OCI-LY1 (cell line): ENCODE measurements around the gene FMN2.

Source experiments
- H2AFZ ChIP-seq: fragments of 200-600 bp; sonication (generic), shearing (Covaris generic); 2 replicates; pipeline ENCODE4 v1.6.0; 2014; ENCODE audit warnings: antibody characterized with exemption, mild to moderate bottlenecking, low read length
- H3F3A ChIP-seq: fragments of 200-600 bp; sonication (generic), shearing (Covaris generic); 2 replicates; pipeline ENCODE4 v1.6.0; 2014; ENCODE audit warnings: mild to moderate bottlenecking, antibody characterized with exemption, low read length, moderate library complexity; ENCODE audit not compliant: insufficient read depth
- H3K27ac ChIP-seq: fragments of 200-600 bp; sonication (generic); 2 replicates; pipeline ENCODE4 v1.5.1; 2014; ENCODE audit warnings: low read length, mixed run types, mild to moderate bottlenecking, low read depth; ENCODE audit not compliant: poor library complexity, severe bottlenecking
- H3K27me3 ChIP-seq: fragments of 200-600 bp; sonication (generic); 2 replicates; pipeline ENCODE4 v1.6.0; 2014; ENCODE audit warnings: antibody characterized with exemption, mild to moderate bottlenecking, low read length, moderate library complexity; ENCODE audit not compliant: insufficient read depth
- H3K36me3 ChIP-seq: fragments of 200-600 bp; sonication (generic); 2 replicates; pipeline ENCODE4 v1.6.1; 2014; ENCODE audit warnings: mild to moderate bottlenecking, antibody characterized with exemption, low read length, moderate library complexity, mixed read lengths; ENCODE audit not compliant: insufficient read depth
- H3K4me1 ChIP-seq: fragments of 200-600 bp; sonication (generic); 2 replicates; pipeline ENCODE4 v1.5.1; 2014; ENCODE audit warnings: mild to moderate bottlenecking, low read length, moderate library complexity; ENCODE audit not compliant: insufficient read depth, severe bottlenecking
- H3K4me2 ChIP-seq: fragments of 200-600 bp; sonication (generic), shearing (Covaris generic); 2 replicates; pipeline ENCODE4 v1.6.1; 2014; ENCODE audit warnings: low read length
- H3K4me3 ChIP-seq: fragments of 200-600 bp; sonication (generic); 2 replicates; pipeline ENCODE4 v1.5.1; 2014; ENCODE audit warnings: low read length, low read depth, mild to moderate bottlenecking, mixed read lengths; ENCODE audit not compliant: poor library complexity, severe bottlenecking
- H3K79me2 ChIP-seq: fragments of 200-600 bp; shearing (Covaris generic); 2 replicates; pipeline ENCODE4 v1.6.1; 2016; ENCODE audit warnings: mixed run types, low read length, mixed read lengths; ENCODE audit not compliant: insufficient read depth
- H3K9ac ChIP-seq: fragments of 200-600 bp; sonication (generic), shearing (Covaris generic); 2 replicates; pipeline ENCODE4 v1.6.1; 2014; ENCODE audit warnings: mild to moderate bottlenecking, low read length, mixed read lengths
- H3K9me2 ChIP-seq: fragments of 200-600 bp; sonication (generic), shearing (Covaris generic); 2 replicates; pipeline ENCODE4 v1.6.1; 2014; ENCODE audit warnings: low read depth, mild to moderate bottlenecking, low read length, mixed read lengths
- H3K9me3 ChIP-seq: fragments of 200-600 bp; shearing (Covaris generic); 2 replicates; pipeline ENCODE4 v1.6.1; 2014; ENCODE audit warnings: low read length, mixed read lengths
- H4K20me1 ChIP-seq: fragments of 200-600 bp; sonication (generic), shearing (Covaris generic); 2 replicates; pipeline ENCODE4 v1.6.0; 2016; ENCODE audit warnings: mild to moderate bottlenecking, low read length; ENCODE audit not compliant: insufficient read depth
- EZH2 ChIP-seq: fragments of 200-600 bp; sonication (generic), shearing (Covaris generic); IDR thresholded peaks from 2 replicates; pipeline ENCODE4 v1.8.0; 2017; ENCODE audit warnings: borderline replicate concordance, mixed run types, mild to moderate bottlenecking, antibody characterized with exemption, low read length, moderate library complexity, mixed read lengths
- TF ChIP-seq, protein P1 (sequence below): fragments of 200-600 bp; sonication (generic), shearing (Covaris generic); IDR thresholded peaks from 2 replicates; pipeline ENCODE4 v1.5.1; 2017; ENCODE audit warnings: mild to moderate bottlenecking, antibody characterized with exemption, low read length, moderate library complexity, mixed read lengths

FMN2 gene

DNA sequence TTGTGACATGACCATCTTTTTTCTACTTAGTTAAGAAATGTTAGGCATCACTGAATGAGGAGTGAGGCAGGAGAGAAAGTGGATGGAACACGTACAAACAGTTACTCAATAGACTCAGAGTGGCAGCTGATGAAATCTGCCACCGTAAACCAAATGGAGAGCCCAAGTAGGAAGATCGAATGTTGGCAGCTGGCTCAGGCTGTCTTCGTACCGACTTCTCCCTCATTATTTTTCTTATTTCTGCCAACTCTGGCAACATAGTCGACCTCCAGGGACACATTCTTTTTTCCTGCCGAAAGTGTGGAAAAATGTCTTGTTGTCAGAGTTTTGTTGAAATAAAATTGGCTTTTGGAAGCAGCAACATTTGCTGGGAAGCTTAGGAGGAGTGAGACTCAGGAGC, 377.0 kb downstream of the FMN2 start:
- H3K36me3 ChIP-seq: no peaks in the 10 kb centered on the region
- H3K9ac ChIP-seq: no peak overlapping the region
- H3K27ac ChIP-seq: no peak overlapping the region
- no peaks in the 10 kb centered on the region for H4K20me1 ChIP-seq
- H3K4me1 ChIP-seq: no peaks in the 10 kb centered on the region
- H3K79me2 ChIP-seq: no peaks in the 10 kb centered on the region
- H3K9me3 ChIP-seq: no peaks in the 10 kb centered on the region
- H3K27me3 ChIP-seq: no peaks in the 10 kb centered on the region
- no peak overlapping the region for H2AFZ ChIP-seq
- H3K9me2 ChIP-seq: no peaks in the 10 kb centered on the region
- H3K4me2 ChIP-seq: no peak overlapping the region
- H3K4me3 ChIP-seq: no peak overlapping the region
- TF ChIP-seq, protein P1, sequence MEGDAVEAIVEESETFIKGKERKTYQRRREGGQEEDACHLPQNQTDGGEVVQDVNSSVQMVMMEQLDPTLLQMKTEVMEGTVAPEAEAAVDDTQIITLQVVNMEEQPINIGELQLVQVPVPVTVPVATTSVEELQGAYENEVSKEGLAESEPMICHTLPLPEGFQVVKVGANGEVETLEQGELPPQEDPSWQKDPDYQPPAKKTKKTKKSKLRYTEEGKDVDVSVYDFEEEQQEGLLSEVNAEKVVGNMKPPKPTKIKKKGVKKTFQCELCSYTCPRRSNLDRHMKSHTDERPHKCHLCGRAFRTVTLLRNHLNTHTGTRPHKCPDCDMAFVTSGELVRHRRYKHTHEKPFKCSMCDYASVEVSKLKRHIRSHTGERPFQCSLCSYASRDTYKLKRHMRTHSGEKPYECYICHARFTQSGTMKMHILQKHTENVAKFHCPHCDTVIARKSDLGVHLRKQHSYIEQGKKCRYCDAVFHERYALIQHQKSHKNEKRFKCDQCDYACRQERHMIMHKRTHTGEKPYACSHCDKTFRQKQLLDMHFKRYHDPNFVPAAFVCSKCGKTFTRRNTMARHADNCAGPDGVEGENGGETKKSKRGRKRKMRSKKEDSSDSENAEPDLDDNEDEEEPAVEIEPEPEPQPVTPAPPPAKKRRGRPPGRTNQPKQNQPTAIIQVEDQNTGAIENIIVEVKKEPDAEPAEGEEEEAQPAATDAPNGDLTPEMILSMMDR: no peak
- no peak for TF ChIP-seq EZH2
- no peaks in the 10 kb centered on the region for H3F3A ChIP-seq

DNA sequence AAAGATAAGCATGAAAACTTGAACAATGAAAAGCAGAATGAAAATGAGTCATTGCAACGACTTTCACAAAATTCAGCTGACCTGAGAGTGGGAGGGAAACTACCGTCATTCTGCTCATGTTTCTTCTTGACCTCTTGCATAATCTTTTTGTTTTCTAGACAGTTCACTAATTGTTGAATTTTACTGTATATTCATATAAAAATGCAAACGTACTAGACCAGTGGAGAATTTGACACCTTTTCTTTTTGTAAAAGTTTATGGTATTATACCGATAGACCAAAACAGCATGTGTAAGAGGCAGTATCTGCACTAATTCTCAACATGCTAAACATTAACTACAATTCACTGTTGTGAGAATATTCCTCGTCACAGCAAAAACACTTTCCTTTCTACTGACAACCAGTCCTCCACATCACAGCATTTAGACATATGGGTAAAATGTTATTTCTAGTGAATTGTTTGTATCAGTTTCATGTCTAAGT, 382.5 kb downstream of the FMN2 start:
- Histone ChIP-seq H3K9me3 (no peaks in the 10 kb centered on the region), H3K4me2 (no peak overlapping the region), H3F3A (no peaks in the 10 kb centered on the region), H3K9me2 (no peaks in the 10 kb centered on the region), H3K27me3 (no peaks in the 10 kb centered on the region), H3K4me1 (no peaks in the 10 kb centered on the region), H3K27ac (no peak overlapping the region), H3K4me3 (no peak overlapping the region), H2AFZ (no peak overlapping the region), H3K79me2 (no peaks in the 10 kb centered on the region), H3K36me3 (no peaks in the 10 kb centered on the region), H4K20me1 (no peaks in the 10 kb centered on the region), H3K9ac (no peak overlapping the region)
- TF ChIP-seq, protein P1: no peak
- TF ChIP-seq EZH2: no peak

DNA sequence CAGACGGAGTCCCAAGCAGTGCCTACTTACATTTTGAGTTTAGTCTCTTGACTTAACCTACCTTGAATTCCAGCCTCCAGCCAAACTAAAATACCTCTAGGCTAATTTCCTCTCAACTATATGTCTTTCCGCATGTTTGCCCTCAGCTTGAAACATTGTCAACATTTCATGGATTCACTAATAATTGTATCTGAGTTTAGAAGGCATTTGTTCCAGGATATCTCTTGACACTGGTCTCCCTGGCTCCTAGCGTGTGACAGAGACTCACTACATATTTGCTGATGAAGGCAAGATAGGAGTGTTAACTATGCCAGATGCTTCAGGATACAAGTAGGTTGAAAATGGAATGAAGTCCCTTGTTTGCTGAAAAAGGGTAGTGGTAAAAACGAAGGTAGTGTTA, 384.1 kb downstream of the FMN2 start:
- no peak for TF ChIP-seq EZH2
- TF ChIP-seq, protein P1: no peak
- Histone ChIP-seq H3K9me3 (no peaks in the 10 kb centered on the region), H3K4me3 (no peak overlapping the region), H3K79me2 (no peaks in the 10 kb centered on the region), H4K20me1 (no peaks in the 10 kb centered on the region), H3K36me3 (no peaks in the 10 kb centered on the region), H3K9ac (no peak overlapping the region), H3K27ac (no peak overlapping the region), H3K4me2 (no peak overlapping the region), H3K9me2 (no peaks in the 10 kb centered on the region), H2AFZ (no peak overlapping the region), H3K27me3 (no peaks in the 10 kb centered on the region), H3K4me1 (no peaks in the 10 kb centered on the region), H3F3A (no peaks in the 10 kb centered on the region)
